Body of pancreas (tissue), 4 donors: ENCODE results near the gene RAD51B.

Experiments used
- POLR2A ChIP-seq, 3 donors: fragments of 450-650 bp; IDR thresholded peaks; one replicate each; pipeline ENCODE4 v1.6.1; 2016; ENCODE audit warnings: antibody characterized with exemption in 3 of 3, mild to moderate bottlenecking in 2 of 3
- TF ChIP-seq, protein P1 (sequence below), 7 experiments: fragments of 450-650 bp in 4 of 7; fragments of 200-600 bp in 3 of 7; sonication (generic) in 3 of 7; IDR thresholded peaks; one replicate each; pipeline ENCODE4 v1.5.1; 2016 to 2019; ENCODE audit warnings: antibody characterized with exemption in 7 of 7

DNA sequence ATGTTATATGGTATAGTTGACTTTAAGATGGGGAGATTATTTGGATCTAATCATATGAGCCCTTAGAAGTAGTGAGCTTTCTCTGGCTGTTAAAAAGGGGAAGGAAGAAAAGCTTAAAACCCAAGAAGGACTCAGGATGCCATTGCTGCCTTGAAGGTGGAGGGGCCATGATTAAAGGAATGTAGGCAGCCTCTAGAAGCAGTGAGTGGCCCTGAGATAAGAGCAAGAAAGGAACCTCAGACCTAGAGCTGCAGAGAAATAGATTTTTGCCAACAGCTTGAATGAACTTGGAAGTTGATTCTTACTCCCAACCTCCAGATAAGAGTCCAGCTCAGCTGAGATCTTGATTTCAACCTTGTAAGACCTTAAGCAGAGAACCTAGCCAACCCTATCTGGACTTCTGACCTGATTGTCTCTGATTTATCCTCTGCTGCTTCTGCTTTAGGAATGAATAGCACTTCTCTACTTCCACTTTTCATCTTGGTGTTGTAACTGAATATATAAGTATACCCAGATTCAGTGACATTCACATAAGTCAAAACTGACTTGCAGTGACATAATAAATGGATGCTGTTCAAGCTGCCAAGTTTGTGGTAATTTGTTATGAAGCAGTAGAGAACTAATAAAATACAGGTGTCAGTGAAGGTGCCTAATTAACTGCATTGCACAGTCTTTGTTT lies 33.5 kb downstream of the RAD51B start:
- TF ChIP-seq, protein P1, sequence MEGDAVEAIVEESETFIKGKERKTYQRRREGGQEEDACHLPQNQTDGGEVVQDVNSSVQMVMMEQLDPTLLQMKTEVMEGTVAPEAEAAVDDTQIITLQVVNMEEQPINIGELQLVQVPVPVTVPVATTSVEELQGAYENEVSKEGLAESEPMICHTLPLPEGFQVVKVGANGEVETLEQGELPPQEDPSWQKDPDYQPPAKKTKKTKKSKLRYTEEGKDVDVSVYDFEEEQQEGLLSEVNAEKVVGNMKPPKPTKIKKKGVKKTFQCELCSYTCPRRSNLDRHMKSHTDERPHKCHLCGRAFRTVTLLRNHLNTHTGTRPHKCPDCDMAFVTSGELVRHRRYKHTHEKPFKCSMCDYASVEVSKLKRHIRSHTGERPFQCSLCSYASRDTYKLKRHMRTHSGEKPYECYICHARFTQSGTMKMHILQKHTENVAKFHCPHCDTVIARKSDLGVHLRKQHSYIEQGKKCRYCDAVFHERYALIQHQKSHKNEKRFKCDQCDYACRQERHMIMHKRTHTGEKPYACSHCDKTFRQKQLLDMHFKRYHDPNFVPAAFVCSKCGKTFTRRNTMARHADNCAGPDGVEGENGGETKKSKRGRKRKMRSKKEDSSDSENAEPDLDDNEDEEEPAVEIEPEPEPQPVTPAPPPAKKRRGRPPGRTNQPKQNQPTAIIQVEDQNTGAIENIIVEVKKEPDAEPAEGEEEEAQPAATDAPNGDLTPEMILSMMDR (IDR thresholded peaks at IDR 0.05) = no peak
- no peak for TF ChIP-seq POLR2A (IDR thresholded peaks at IDR 0.05)
